ENCODE data around the gene RAI1. TPM values are rescaled to one million over a fixed set of nuclear protein-coding genes. Genes with fewer than 3 reads are reported as not detected.

RAI1 gene
- total and polyA plus RNA-seq, 2 experiments from 2014 or later: 0.87 to 0.89 TPM

- Mint-ChIP-seq H3K9me3 (no peaks in the 10 kb centered on the region), H3K36me3 (ENCODE audit: low read depth) (no peaks in the 10 kb centered on the region), H3K4me3 (no peak overlapping the region; the same call in 2 of the 3 replicates), H3K4me1 (peaks cover 30% of the 10 kb centered on the region), H3K27me3 (ENCODE audit: insufficient read depth, low read depth, poor library complexity) (peaks cover 57% of the 10 kb centered on the region), H3K27ac (no peak overlapping the region)
- H3K4me3 ChIP-seq: no peak overlapping the region
- no peak overlapping the region for H3K27ac ChIP-seq (ENCODE audit: low read depth)
- no peaks in the 10 kb centered on the region for H3F3A ChIP-seq (replicated peaks; ENCODE audit: low read depth)
- no peaks in the 10 kb centered on the region for H4K20me1 ChIP-seq (replicated peaks; ENCODE audit: insufficient read depth)
- ATAC-seq (no peak), DNase-seq (ENCODE audit: low spot score) (no peak)
- peaks cover 18% of the 10 kb centered on the region; the same call in 1 of the 2 replicates for H3K4me1 ChIP-seq (ENCODE audit: insufficient read depth)
- H3K9me2 ChIP-seq (ENCODE audit: insufficient read depth): no peaks in the 10 kb centered on the region
- H3K36me3 ChIP-seq (ENCODE audit: insufficient read depth): no peaks in the 10 kb centered on the region
- TF ChIP-seq ZNF114 (CRISPR knock-in tag; IDR thresholded peaks at IDR 0.05) (no peak), EZH2 (IDR thresholded peaks at IDR 0.05; ENCODE audit: low read depth, unreplicated experiment) (no peak), CTCF (conservative IDR thresholded peaks at IDR 0.05; ENCODE audit: low read depth in 2 of 2) (no peak), NANOG (IDR thresholded peaks at IDR 0.05; ENCODE audit: borderline replicate concordance) (no peak), ZNF331 (CRISPR knock-in tag; IDR thresholded peaks at IDR 0.05; ENCODE audit: low read depth) (no peak), EZH2phosphoT487 (IDR thresholded peaks at IDR 0.05; ENCODE audit: unreplicated experiment) (no peak), REST (IDR thresholded peaks at IDR 0.05; ENCODE audit: unreplicated experiment) (no peak), POLR2AphosphoS5 (IDR thresholded peaks at IDR 0.05; ENCODE audit: low read depth) (no peak)
- no peak overlapping the region for H2AFZ ChIP-seq
- H3K4me2 ChIP-seq: no peak overlapping the region
- H3K27me3 ChIP-seq (ENCODE audit: insufficient read depth): peaks cover 100% of the 10 kb centered on the region
- no peaks in the 10 kb centered on the region for H3K79me2 ChIP-seq (replicated peaks; ENCODE audit: insufficient read depth)
Measured at GRCh38 chr17:17713839-17714238, 32.6 kb downstream of the RAI1 start.

- TF ChIP-seq ZNF114 (CRISPR knock-in tag; IDR thresholded peaks at IDR 0.05) (no peak), NANOG (IDR thresholded peaks at IDR 0.05; ENCODE audit: borderline replicate concordance) (no peak), ETS1 (IDR thresholded peaks at IDR 0.05) (no peak), EZH2phosphoT487 (IDR thresholded peaks at IDR 0.05; ENCODE audit: unreplicated experiment) (no peak), REST (IDR thresholded peaks at IDR 0.05; ENCODE audit: unreplicated experiment) (no peak), JUNB (IDR thresholded peaks at IDR 0.05; ENCODE audit: unreplicated experiment) (no peak), STAT1 (IDR thresholded peaks at IDR 0.05; ENCODE audit: unreplicated experiment) (no peak)
- Mint-ChIP-seq H3K4me3 (no peak overlapping the region; the same call in 2 of the 3 replicates), H3K27me3 (ENCODE audit: insufficient read depth, low read depth, poor library complexity) (peaks cover 58% of the 10 kb centered on the region), H3K4me1 (peaks cover 30% of the 10 kb centered on the region), H3K9me3 (no peaks in the 10 kb centered on the region), H3K36me3 (ENCODE audit: low read depth) (no peaks in the 10 kb centered on the region), H3K27ac (no peak overlapping the region; the same call in 1 of the 2 replicates)
- Histone ChIP-seq H3K4me2 (no peak overlapping the region), H3K27me3 (ENCODE audit: insufficient read depth) (peaks cover 100% of the 10 kb centered on the region), H3K4me3 (no peak overlapping the region), H3K36me3 (ENCODE audit: insufficient read depth) (no peaks in the 10 kb centered on the region), H4K20me1 (replicated peaks; ENCODE audit: insufficient read depth) (no peaks in the 10 kb centered on the region; the same call in 1 of the 2 replicates), H3K27ac (ENCODE audit: low read depth) (no peak overlapping the region), H3K79me2 (replicated peaks; ENCODE audit: insufficient read depth) (no peaks in the 10 kb centered on the region), H2AFZ (no peak overlapping the region), H3K9me2 (ENCODE audit: insufficient read depth) (no peaks in the 10 kb centered on the region), H3F3A (replicated peaks; ENCODE audit: low read depth) (no peaks in the 10 kb centered on the region), H3K4me1 (ENCODE audit: insufficient read depth) (peaks cover 18% of the 10 kb centered on the region; the same call in 1 of the 2 replicates)
- ATAC-seq (no peak), DNase-seq (ENCODE audit: low spot score) (no peak)
Measured at GRCh38 chr17:17714261-17714866, 33.1 kb downstream of the RAI1 start.

Measured in GM23338 (cell line).